Vagina (tissue), 2 donors: ENCODE data around the gene DAG1. TPM values are rescaled to one million over a fixed set of nuclear protein-coding genes. Genes with fewer than 3 reads are reported as not detected.

Experiments
- DNase-seq, 2 donors: peaks; one replicate each; pipeline ENCODE4 v3.0.0-alpha.2; 2017; ENCODE audit errors: extremely low spot score in 2 of 2
- H3K27ac ChIP-seq: fragments of 200-600 bp; sonication (generic); one replicate; pipeline ENCODE4 v1.5.1; 2019
- H3K27me3 ChIP-seq: fragments of 200-600 bp; sonication (generic); one replicate; pipeline ENCODE4 v1.5.1; 2019
- H3K36me3 ChIP-seq, 2 donors: fragments of 200-600 bp; sonication (generic); one replicate each; pipeline ENCODE4 v1.5.1; 2017 to 2019
- H3K4me1 ChIP-seq: fragments of 200-600 bp; sonication (generic); one replicate; pipeline ENCODE4 v1.5.1; 2019
- H3K4me3 ChIP-seq, 2 donors: fragments of 200-600 bp; sonication (generic); 1 replicate in 1 of 2; 2 replicates in 1 of 2; pipeline ENCODE4 v1.5.1; 2016 to 2019
- H3K9me3 ChIP-seq: fragments of 200-600 bp; sonication (generic); one replicate; pipeline ENCODE4 v1.5.1; 2019
- POLR2A ChIP-seq, 2 donors: fragments of 450-650 bp; IDR thresholded peaks; one replicate each; pipeline ENCODE4 v1.6.1; 2017; ENCODE audit warnings: antibody characterized with exemption in 2 of 2, mild to moderate bottlenecking in 2 of 2, moderate library complexity in 2 of 2
- POLR2AphosphoS5 ChIP-seq, 2 donors: sonication (generic); formaldehyde crosslinking; IDR thresholded peaks; one replicate each; pipeline ENCODE4 v1.9.0; 2017; ENCODE audit warnings: antibody characterized with exemption in 2 of 2, mild to moderate bottlenecking in 2 of 2, low read depth in 1 of 2; ENCODE audit not compliant: insufficient read depth in 1 of 2
- intact Hi-C: fragments of 100-400 bp; cut with DNase I; formaldehyde crosslinking; loops from one replicate; pipeline ENCODE4 v1.15.1; 2023
- total RNA-seq: library from RNA; depleted of rRNA; stranded (reverse); fragments of >200 nt; gene quantifications from one replicate; pipeline ENCODE4 v1.2.3, GENCODE V29; 2016
- TF ChIP-seq, protein P1 (sequence below), 3 experiments: fragments of 450-650 bp in 2 of 3; fragments of 200-600 bp in 1 of 3; sonication (generic) in 1 of 3; IDR thresholded peaks; one replicate each; pipeline ENCODE4 v1.5.1; 2017 to 2019; ENCODE audit warnings: antibody characterized with exemption in 3 of 3, mild to moderate bottlenecking in 2 of 3, moderate library complexity in 2 of 3

DAG1 gene
- total RNA-seq, 1 donor from 2014 or later = 46.7 TPM

DNA sequence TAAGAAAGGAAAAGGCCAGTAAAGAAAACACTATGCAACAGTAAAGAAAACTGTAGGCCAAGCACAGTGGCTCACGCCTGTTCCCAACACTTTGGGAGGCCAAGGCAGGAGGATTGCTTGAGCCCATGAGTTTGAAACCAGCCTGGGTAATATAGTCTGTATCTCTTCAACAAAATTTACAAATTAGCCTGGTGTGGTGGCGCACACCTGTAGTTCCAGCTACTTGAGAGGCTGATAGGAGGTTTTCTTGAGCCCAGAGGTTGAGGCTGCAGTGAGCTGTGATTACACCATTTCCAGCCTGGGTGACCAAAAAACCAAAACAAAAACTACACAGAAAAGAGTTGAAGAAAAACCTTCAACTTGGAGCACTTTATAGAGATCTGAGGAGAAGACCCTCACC lies 31.8 kb downstream of the DAG1 start:
- intact Hi-C loops = no loop called here
- H3K27me3 ChIP-seq = no peaks in the 10 kb centered on the region
- peak overlapping the region; percentile 74 for H3K27ac ChIP-seq
- H3K4me1 ChIP-seq = peaks cover 21% of the 10 kb centered on the region
- H3K4me3 ChIP-seq = no peak overlapping the region
- TF ChIP-seq POLR2AphosphoS5 (IDR thresholded peaks at IDR 0.05; ENCODE audit: insufficient read depth in 1 of 2, low read depth in 1 of 2) = no peak
- no peaks in the 10 kb centered on the region for H3K36me3 ChIP-seq
- no peaks in the 10 kb centered on the region for H3K9me3 ChIP-seq
- no peak for DNase-seq

DNA sequence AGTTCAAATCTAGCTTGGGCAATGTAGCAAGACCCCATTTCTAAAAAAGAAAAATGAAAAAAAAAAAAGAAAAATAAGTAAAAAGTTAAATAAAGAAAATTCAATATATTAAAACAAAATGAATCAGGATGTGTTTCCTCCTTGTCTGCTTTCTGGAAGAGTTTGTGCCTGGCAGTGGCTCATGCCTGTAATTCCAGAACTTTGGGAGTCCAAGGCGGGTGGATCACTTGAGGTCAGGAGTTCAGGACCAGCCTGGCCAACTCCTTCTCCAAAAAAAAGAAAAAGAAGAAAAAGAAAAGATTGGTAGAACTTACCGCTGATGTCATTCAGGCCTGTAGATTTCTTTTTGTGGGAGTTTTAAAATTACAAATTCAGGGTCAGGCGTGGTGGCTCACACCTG lies 36.8 kb downstream of the DAG1 start:
- no peak for DNase-seq
- H3K4me1 ChIP-seq = peaks cover under 1% of the 10 kb centered on the region
- no peaks in the 10 kb centered on the region for H3K27me3 ChIP-seq
- no peaks in the 10 kb centered on the region for H3K9me3 ChIP-seq
- H3K36me3 ChIP-seq = peaks cover 0 to 16% of the 10 kb centered on the region in 2 donors
- intact Hi-C loops = no loop called here
- TF ChIP-seq, protein P1, sequence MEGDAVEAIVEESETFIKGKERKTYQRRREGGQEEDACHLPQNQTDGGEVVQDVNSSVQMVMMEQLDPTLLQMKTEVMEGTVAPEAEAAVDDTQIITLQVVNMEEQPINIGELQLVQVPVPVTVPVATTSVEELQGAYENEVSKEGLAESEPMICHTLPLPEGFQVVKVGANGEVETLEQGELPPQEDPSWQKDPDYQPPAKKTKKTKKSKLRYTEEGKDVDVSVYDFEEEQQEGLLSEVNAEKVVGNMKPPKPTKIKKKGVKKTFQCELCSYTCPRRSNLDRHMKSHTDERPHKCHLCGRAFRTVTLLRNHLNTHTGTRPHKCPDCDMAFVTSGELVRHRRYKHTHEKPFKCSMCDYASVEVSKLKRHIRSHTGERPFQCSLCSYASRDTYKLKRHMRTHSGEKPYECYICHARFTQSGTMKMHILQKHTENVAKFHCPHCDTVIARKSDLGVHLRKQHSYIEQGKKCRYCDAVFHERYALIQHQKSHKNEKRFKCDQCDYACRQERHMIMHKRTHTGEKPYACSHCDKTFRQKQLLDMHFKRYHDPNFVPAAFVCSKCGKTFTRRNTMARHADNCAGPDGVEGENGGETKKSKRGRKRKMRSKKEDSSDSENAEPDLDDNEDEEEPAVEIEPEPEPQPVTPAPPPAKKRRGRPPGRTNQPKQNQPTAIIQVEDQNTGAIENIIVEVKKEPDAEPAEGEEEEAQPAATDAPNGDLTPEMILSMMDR (IDR thresholded peaks at IDR 0.05) = no peak
- TF ChIP-seq POLR2AphosphoS5 (IDR thresholded peaks at IDR 0.05; ENCODE audit: insufficient read depth in 1 of 2, low read depth in 1 of 2) (no peak), POLR2A (IDR thresholded peaks at IDR 0.05) (no peak)
- no peak overlapping the region for H3K4me3 ChIP-seq
- no peak overlapping the region for H3K27ac ChIP-seq

DNA sequence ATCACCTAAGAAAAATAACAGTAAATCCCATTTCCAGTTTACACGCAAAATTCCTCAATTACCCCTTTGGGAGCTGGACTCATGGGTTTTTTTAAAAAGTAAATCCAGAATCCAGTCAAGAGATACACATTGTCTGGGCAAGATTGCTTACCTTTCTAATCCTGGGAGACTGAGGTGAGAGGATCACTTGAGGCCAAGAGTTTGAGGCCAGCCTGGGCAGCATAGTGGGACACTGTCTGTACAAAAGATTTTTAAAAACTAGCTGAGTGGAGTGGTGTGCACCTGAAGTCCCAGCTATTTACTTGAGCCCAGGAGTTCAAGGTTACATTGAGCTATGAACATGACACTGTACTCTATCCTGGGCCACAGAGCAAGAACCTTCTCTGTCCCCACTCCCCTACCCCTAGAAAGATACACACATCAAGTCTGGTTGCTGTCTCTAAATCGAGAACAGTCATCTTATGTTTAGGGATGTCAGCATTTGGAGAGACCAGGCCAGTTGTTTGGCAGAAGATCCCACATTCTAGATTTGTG lies 39.0 kb downstream of the DAG1 start:
- Histone ChIP-seq H3K27ac (no peak overlapping the region), H3K4me1 (no peaks in the 10 kb centered on the region), H3K4me3 (no peak overlapping the region), H3K27me3 (no peaks in the 10 kb centered on the region), H3K36me3 (peaks cover 0 to 30% of the 10 kb centered on the region in 2 donors), H3K9me3 (no peaks in the 10 kb centered on the region)
- no peak for DNase-seq
- no peak for TF ChIP-seq POLR2AphosphoS5 (IDR thresholded peaks at IDR 0.05; ENCODE audit: insufficient read depth in 1 of 2, low read depth in 1 of 2)
- TF ChIP-seq, protein P1 (IDR thresholded peaks at IDR 0.05) = no peak
- no peak for TF ChIP-seq POLR2A (IDR thresholded peaks at IDR 0.05)
- intact Hi-C loops = no loop called here

DNA sequence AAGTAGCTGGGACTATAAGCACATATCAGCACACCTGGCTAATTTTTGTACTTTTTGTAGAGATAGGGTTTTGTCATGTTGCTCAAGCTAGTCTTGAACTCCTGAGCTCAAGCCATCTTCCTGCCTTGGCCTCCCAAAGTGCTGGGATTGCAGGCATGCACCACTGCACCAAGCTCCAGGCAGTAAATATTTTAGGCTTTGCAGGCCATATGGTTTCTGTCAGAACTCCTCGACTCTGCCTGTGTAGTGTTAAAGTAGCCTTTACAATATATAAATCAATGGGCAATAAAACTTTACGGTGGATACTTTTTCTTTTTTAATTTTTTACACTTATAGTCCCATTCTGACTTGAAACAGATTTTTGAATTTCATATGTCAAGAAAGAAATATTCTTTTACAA lies 41.6 kb downstream of the DAG1 start:
- DNase-seq = no peak
- Histone ChIP-seq H3K36me3 (peaks cover 0 to 30% of the 10 kb centered on the region in 2 donors), H3K9me3 (no peaks in the 10 kb centered on the region), H3K27me3 (no peaks in the 10 kb centered on the region), H3K27ac (no peak overlapping the region), H3K4me1 (no peaks in the 10 kb centered on the region), H3K4me3 (no peak overlapping the region)
- TF ChIP-seq POLR2AphosphoS5 (IDR thresholded peaks at IDR 0.05; ENCODE audit: insufficient read depth in 1 of 2, low read depth in 1 of 2) (no peak), POLR2A (IDR thresholded peaks at IDR 0.05) (no peak)
- TF ChIP-seq, protein P1 (IDR thresholded peaks at IDR 0.05) = no peak
- intact Hi-C loops = no loop called here

DNA sequence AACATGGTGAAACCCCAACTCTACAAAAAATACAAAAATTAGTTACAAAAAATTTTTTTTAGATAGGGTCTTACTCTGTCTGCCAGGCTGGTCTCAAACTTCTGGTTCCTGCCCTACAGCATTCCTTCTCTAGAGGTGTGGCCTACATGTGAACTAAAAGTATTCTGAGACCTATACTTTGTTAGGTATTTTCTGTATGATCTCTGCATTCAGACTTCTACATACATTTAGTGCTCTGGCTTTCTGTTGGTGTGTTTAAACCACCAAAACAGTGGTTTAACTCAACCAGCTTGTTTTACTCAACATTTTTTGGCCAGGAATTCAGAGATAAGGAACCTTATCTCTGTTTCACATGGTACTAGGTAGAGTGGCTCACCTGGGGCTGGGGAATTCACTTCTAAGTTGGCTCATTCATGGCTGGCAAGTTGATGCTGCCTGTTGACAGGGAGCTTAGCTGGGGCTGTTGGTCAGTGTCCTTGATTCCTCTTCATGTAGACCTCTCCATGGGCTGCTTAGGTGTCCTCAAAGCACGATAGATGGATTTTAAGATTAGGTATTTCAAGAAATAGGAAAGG lies 42.8 kb downstream of the DAG1 start:
- H3K4me1 ChIP-seq = no peaks in the 10 kb centered on the region
- no peak overlapping the region for H3K4me3 ChIP-seq
- H3K27me3 ChIP-seq = no peaks in the 10 kb centered on the region
- H3K9me3 ChIP-seq = no peaks in the 10 kb centered on the region
- DNase-seq = no peak
- H3K27ac ChIP-seq = no peak overlapping the region
- intact Hi-C loops = no loop called here
- peaks cover 0 to 36% of the 10 kb centered on the region in 2 donors for H3K36me3 ChIP-seq
- no peak for TF ChIP-seq POLR2AphosphoS5 (IDR thresholded peaks at IDR 0.05; ENCODE audit: insufficient read depth in 1 of 2, low read depth in 1 of 2)
- no peak for TF ChIP-seq POLR2A (IDR thresholded peaks at IDR 0.05)
- TF ChIP-seq, protein P1 (IDR thresholded peaks at IDR 0.05) = no peak
